Measurements from ENCODE around the gene MELTF. TPM values are rescaled to one million over a fixed set of nuclear protein-coding genes. Genes with fewer than 3 reads are reported as not detected.

Gene MELTF
- total RNA-seq, 1 experiment from 2014 or later, result 9.2 TPM

DNA sequence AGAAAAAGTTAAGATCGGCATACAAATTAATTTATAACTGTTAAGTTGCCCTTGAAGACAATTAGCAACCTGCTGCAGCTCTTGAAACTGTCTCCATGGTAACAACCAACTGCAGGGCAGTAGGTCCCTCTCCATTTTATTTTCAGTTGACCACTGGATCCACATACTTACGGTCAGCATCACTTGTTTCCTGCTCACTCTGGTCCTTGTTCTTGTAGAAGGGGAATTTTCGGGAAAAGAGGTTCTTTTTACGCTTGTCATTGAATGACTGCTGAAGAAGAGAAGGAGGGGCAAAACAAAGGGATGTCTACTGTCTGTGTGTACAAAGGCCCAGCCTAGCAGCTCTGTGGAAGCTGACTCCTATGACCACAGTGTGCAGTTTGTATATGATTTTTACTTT, 46.8 kb upstream of the MELTF start:
- Histone ChIP-seq H3K9me3 (ENCODE audit: control insufficient read depth, low read depth, low read length) (no peaks in the 10 kb centered on the region), H3K27me3 (ENCODE audit: insufficient read depth, low read length) (no peaks in the 10 kb centered on the region), H2BK20ac (ENCODE audit: low read depth, low read length, poor library complexity, severe bottlenecking) (no peak overlapping the region), H3T11ph (ENCODE audit: low read length) (no peak overlapping the region), H3K9ac (ENCODE audit: extremely low read depth, insufficient read length, low read length) (no peak overlapping the region), H2BK5ac (ENCODE audit: insufficient read length, low read length) (no peak overlapping the region), H3K79me2 (ENCODE audit: insufficient read depth, low read length) (no peaks in the 10 kb centered on the region), H3K23me2 (ENCODE audit: insufficient read length, low read depth, low read length, poor library complexity, severe bottlenecking) (no peaks in the 10 kb centered on the region), H3K4me2 (ENCODE audit: insufficient read depth, insufficient read length, low read length) (no peak overlapping the region), H3K79me1 (ENCODE audit: insufficient read depth, low read depth, low read length, poor library complexity, severe bottlenecking) (no peaks in the 10 kb centered on the region), H3K23ac (ENCODE audit: insufficient read length, low read depth, low read length) (no peak overlapping the region), H4K8ac (replicated peaks; ENCODE audit: insufficient read length, low read depth, low read length) (no peak overlapping the region), H4K20me1 (ENCODE audit: control insufficient read depth, insufficient read depth, insufficient read length) (no peaks in the 10 kb centered on the region), H2AFZ (ENCODE audit: low read length) (no peak overlapping the region), H3K27ac (ENCODE audit: insufficient read length, low read depth, low read length) (no peak overlapping the region), H3K4ac (ENCODE audit: low read depth, low read length) (no peak overlapping the region), H3K18ac (ENCODE audit: insufficient read length, low read depth, low read length) (no peak overlapping the region), H2BK120ac (ENCODE audit: low read depth, low read length, poor library complexity, severe bottlenecking) (no peak overlapping the region), H3K14ac (ENCODE audit: insufficient read depth, low read length) (no peak overlapping the region), H4K5ac (ENCODE audit: insufficient read length, low read depth, low read length) (no peak overlapping the region), H4K91ac (ENCODE audit: insufficient read length, low read depth, low read length) (no peak overlapping the region), H2AK5ac (ENCODE audit: insufficient read length, low read length) (no peak overlapping the region), H3K4me1 (ENCODE audit: insufficient read depth, low read length) (no peaks in the 10 kb centered on the region), H2BK12ac (ENCODE audit: insufficient read length, low read depth, low read length) (no peak overlapping the region), H2BK15ac (ENCODE audit: low read depth, low read length) (no peak overlapping the region), H3K56ac (ENCODE audit: insufficient read length, low read depth, low read length) (no peak overlapping the region)
- TF ChIP-seq, protein P1, sequence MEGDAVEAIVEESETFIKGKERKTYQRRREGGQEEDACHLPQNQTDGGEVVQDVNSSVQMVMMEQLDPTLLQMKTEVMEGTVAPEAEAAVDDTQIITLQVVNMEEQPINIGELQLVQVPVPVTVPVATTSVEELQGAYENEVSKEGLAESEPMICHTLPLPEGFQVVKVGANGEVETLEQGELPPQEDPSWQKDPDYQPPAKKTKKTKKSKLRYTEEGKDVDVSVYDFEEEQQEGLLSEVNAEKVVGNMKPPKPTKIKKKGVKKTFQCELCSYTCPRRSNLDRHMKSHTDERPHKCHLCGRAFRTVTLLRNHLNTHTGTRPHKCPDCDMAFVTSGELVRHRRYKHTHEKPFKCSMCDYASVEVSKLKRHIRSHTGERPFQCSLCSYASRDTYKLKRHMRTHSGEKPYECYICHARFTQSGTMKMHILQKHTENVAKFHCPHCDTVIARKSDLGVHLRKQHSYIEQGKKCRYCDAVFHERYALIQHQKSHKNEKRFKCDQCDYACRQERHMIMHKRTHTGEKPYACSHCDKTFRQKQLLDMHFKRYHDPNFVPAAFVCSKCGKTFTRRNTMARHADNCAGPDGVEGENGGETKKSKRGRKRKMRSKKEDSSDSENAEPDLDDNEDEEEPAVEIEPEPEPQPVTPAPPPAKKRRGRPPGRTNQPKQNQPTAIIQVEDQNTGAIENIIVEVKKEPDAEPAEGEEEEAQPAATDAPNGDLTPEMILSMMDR (conservative IDR thresholded peaks at IDR 0.05), result no peak
- Mint-ChIP-seq H3K27ac (no peak overlapping the region), H3K4me1 (no peaks in the 10 kb centered on the region), H3K36me3 (ENCODE audit: insufficient read depth in 1 of 3, low read depth in 3 of 3) (peaks cover 0 to 12% (median 7%) of the 10 kb centered on the region in 3 experiments; a peak in 5 of 7 replicates), H3K27me3 (ENCODE audit: low read depth) (no peaks in the 10 kb centered on the region), H3K9me3 (no peaks in the 10 kb centered on the region), H3K4me3 (no peak overlapping the region)
- no peak for DNase-seq
- no CpG with 5 or more reads among the region's 4 CpGs for WGBS (ENCODE audit: extremely low coverage, insufficient read length, low lambda C conversion rate)

Measured in H9 (cell line).